ENCODE measurements around the gene KCNIP4.

KCNIP4 gene

DNA sequence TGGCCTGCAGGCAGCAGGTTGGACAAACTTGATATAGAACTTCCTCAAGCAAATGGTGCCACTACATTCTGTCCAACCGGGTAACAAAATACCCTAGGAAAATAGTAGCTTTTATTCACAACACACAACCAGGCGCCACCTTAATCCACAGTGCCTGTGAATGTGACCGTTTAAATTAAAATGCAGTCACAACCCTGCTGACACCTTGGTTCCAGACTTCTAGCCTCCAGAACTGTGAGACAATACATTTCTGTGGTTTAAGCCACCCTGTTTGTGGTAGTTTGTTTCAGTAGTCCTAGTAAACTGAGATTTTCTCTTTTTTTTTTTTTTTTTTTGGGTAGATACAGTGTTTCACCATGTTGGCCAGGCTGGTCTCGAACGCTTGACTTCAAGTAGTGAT, 672.5 kb downstream of the KCNIP4 start:
- no peak for DNase-seq (ENCODE audit: low read depth)
- TF ChIP-seq, protein P1, sequence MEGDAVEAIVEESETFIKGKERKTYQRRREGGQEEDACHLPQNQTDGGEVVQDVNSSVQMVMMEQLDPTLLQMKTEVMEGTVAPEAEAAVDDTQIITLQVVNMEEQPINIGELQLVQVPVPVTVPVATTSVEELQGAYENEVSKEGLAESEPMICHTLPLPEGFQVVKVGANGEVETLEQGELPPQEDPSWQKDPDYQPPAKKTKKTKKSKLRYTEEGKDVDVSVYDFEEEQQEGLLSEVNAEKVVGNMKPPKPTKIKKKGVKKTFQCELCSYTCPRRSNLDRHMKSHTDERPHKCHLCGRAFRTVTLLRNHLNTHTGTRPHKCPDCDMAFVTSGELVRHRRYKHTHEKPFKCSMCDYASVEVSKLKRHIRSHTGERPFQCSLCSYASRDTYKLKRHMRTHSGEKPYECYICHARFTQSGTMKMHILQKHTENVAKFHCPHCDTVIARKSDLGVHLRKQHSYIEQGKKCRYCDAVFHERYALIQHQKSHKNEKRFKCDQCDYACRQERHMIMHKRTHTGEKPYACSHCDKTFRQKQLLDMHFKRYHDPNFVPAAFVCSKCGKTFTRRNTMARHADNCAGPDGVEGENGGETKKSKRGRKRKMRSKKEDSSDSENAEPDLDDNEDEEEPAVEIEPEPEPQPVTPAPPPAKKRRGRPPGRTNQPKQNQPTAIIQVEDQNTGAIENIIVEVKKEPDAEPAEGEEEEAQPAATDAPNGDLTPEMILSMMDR (IDR thresholded peaks at IDR 0.05; ENCODE audit: control insufficient read depth, insufficient read depth, low read depth, low read length, missing control alignments), result no peak
- H3K4me3 ChIP-seq (ENCODE audit: control insufficient read depth, low read depth, low read length), result no peak overlapping the region

DNA sequence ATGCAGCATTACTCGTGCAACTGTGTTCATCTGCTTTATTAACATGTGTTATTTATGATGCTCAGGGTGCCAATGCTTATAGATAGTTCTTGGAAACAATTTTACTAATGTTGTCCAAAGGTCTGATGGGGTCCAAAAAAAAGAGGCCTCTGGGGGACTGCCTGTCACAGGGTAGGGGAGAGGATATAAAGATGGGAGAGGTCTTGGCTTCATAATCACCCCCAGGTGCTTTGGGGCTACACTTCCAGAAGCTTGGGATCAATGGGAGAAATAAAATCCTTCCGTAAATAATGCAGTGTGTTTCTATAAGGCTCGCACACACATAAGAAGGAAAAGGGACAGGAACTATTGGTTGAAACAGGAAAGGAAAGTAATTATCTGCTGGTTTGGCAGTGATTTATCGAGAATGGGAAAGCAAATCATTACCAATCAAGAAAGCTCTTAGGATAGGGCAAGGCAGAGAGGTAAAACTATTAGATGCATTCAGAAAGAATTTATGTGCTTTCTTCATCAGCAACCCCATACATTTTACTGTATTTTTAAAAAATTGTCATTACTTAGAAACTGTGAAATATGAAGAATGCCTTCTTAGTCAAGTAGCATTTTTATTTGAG, 677.0 kb downstream of the KCNIP4 start:
- TF ChIP-seq, protein P1 (IDR thresholded peaks at IDR 0.05; ENCODE audit: control insufficient read depth, insufficient read depth, low read depth, low read length, missing control alignments), result no peak
- no peak overlapping the region for H3K4me3 ChIP-seq (ENCODE audit: control insufficient read depth, low read depth, low read length)
- no peak for DNase-seq (ENCODE audit: low read depth)

DNA sequence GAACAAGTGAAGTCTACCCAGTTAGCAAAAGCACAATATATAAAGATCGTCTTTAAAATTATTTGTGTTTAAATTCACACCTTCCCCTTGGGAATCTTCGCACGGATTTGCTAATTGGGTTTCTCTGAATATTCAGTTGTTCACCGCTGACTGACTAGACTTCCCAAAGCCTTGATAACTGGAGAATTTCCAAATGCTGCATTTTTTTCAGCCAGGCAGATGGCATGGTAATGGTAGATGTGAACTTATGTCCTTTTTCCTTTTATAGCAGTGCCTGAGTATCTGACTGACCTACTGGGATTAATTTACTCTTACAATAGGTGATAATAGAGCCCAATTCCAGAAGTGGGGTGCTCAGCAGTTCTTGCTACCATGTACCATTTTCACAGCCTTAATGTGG, 700.2 kb downstream of the KCNIP4 start:
- TF ChIP-seq, protein P1 (IDR thresholded peaks at IDR 0.05; ENCODE audit: control insufficient read depth, insufficient read depth, low read depth, low read length, missing control alignments), result no peak
- H3K4me3 ChIP-seq (ENCODE audit: control insufficient read depth, low read depth, low read length), result no peak overlapping the region
- no peak for DNase-seq (ENCODE audit: low read depth)

DNA sequence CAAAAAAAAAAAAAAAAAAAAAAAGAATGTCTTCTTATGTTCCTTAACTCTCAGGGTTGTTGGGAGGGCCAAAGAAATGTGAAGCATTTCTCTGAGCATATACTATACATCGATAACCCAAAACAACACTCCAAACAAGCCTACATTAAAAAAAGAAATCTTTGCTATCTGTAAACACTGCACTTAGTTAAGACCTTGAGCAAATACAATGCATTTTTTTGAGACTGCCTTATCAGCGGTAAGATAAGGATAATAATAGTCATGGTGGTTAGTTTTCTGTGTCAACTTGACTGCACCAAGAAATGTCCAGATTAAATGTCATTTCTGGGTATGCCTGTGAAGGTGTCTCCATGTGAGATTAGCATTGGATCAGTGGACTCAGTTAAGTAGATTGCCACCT, 706.4 kb downstream of the KCNIP4 start:
- H3K4me3 ChIP-seq (ENCODE audit: control insufficient read depth, low read depth, low read length), result no peak overlapping the region
- TF ChIP-seq, protein P1 (IDR thresholded peaks at IDR 0.05; ENCODE audit: control insufficient read depth, insufficient read depth, low read depth, low read length, missing control alignments), result no peak
- DNase-seq (ENCODE audit: low read depth), result no peak

DNA sequence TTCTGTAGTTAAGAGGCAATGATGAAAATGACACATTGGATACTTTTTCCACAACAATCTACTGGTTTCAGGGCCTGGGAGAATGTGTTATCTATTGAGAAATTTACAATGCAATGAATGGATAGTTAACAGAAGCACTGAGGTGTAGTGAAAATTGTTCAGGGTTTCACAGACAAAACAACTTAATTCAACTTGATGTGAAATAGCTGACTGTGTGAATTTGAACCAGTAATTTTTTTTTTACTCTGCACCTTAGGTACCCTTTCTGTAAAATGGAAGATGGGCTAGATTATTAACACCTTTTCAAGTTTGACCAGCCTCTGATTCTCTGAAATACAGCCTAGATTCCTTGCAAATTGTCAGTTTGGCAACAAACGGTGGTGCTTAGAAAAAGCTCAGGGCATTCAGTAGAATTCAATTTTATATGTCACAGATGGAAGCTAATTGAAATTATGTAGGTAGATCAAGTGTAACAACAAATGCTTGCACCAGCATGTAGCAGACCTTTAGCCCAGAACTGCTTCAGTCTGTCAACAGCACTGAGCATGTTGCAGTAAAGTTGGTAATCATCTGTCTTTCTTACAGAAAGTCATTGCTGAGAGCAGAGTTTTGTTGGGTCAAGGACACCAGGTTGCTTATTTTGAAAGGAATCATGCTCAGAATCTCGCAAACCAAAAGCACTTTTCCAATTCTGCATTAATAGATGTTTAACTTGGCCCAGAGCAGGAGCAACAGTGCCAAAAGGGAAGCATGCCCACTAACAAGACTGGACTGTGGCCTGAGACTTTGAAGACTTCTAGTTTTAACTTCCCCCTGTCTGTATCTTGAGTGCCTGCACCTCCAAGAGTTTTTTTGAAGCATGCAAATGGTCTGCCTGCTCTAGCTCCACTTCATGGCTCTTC, 721.7 kb downstream of the KCNIP4 start:
- no peak for DNase-seq (ENCODE audit: low read depth)
- TF ChIP-seq, protein P1 (IDR thresholded peaks at IDR 0.05; ENCODE audit: control insufficient read depth, insufficient read depth, low read depth, low read length, missing control alignments), result no peak
- no peak overlapping the region for H3K4me3 ChIP-seq (ENCODE audit: control insufficient read depth, low read depth, low read length)

DNA sequence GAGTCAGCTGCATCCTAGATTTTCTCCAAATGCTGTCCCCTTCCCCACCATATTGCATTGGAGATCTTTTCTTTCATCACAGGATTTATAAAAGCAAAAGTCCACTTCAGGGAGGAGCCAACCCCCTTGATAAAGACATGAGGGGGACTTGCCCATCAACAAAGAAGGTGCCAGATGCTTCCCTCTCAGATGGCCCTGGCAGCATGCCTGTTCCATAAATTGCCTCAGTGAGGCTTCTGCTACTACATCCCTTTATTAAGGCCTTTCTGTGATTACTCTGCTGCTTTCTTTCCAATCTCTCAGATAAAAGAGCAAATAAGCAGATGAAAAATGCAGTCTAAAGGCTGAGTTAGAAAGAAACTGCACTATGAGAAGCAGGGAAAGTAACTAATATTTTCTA, 736.7 kb downstream of the KCNIP4 start:
- H3K4me3 ChIP-seq (ENCODE audit: control insufficient read depth, low read depth, low read length), result no peak overlapping the region
- TF ChIP-seq, protein P1 (IDR thresholded peaks at IDR 0.05; ENCODE audit: control insufficient read depth, insufficient read depth, low read depth, low read length, missing control alignments), result no peak
- no peak for DNase-seq (ENCODE audit: low read depth)

Measured in AG09309 (cell line).